ENCODE measurements around the gene CTNNA3. TPM values are rescaled to one million over a fixed set of nuclear protein-coding genes. Genes with fewer than 3 reads are reported as not detected.

CTNNA3 gene
- total and polyA plus RNA-seq, 4 donors = 0.16 to 2.4 (median 1.4) TPM

- no peak overlapping the region for H3K4me3 ChIP-seq (ENCODE audit: low read depth in 1 of 3, low read length in 3 of 3)
- DNase-seq (ENCODE audit: low spot score) = no peak
- H3K27ac ChIP-seq (ENCODE audit: low read depth in 1 of 2, low read length in 2 of 2) = no peak overlapping the region
- H3K9ac ChIP-seq (ENCODE audit: low read depth in 1 of 2, low read length in 2 of 2) = no peak overlapping the region
- no peaks in the 10 kb centered on the region for H3K9me3 ChIP-seq (ENCODE audit: control insufficient read depth in 4 of 4, low read length in 3 of 4)
- WGBS = 65% methylated on average over 10 of the region's 10 CpGs
- no peaks in the 10 kb centered on the region for H3K27me3 ChIP-seq (ENCODE audit: control insufficient read depth in 4 of 4, insufficient read depth in 4 of 4, low read length in 3 of 4)
- H3K36me3 ChIP-seq (ENCODE audit: control insufficient read depth in 4 of 4, insufficient read depth in 3 of 4, low read depth in 1 of 4, low read length in 3 of 4) = no peaks in the 10 kb centered on the region
- TF ChIP-seq CTCF (IDR thresholded peaks at IDR 0.05; ENCODE audit: low read depth, low read length, missing input control) (no peak), RXRA (IDR thresholded peaks at IDR 0.05) (no peak)
- H3K4me1 ChIP-seq (ENCODE audit: control insufficient read depth in 4 of 4, insufficient read depth in 4 of 4, low read length in 3 of 4) = no peaks in the 10 kb centered on the region
These were observed 83.1 kb downstream of the CTNNA3 start for GRCh38 chr10:67612577-67613537.

GRCh38 chr10:67612176-67612575, 83.8 kb downstream of the CTNNA3 start:
- no peak overlapping the region for H3K9ac ChIP-seq (ENCODE audit: low read depth in 1 of 2, low read length in 2 of 2)
- no peak overlapping the region for H3K27ac ChIP-seq (ENCODE audit: low read depth in 1 of 2, low read length in 2 of 2)
- TF ChIP-seq NR2F2 (IDR thresholded peaks at IDR 0.05) = no peak
- no peak for TF ChIP-seq SP1 (IDR thresholded peaks at IDR 0.05)
- TF ChIP-seq YY1 (IDR thresholded peaks at IDR 0.05) = no peak
- no peak for TF ChIP-seq MAX (IDR thresholded peaks at IDR 0.05)
- TF ChIP-seq TAF1 (conservative IDR thresholded peaks at IDR 0.05) = no peak
- no peak for TF ChIP-seq HNF4G (IDR thresholded peaks at IDR 0.05)
- no peak for TF ChIP-seq CTCF (IDR thresholded peaks at IDR 0.05; ENCODE audit: low read depth, low read length, missing input control)
- TF ChIP-seq ATF3 (IDR thresholded peaks at IDR 0.05) = no peak
- no peak for TF ChIP-seq RXRA (IDR thresholded peaks at IDR 0.05)
- no peak for TF ChIP-seq HNF4A (conservative IDR thresholded peaks at IDR 0.05)
- TF ChIP-seq REST (IDR thresholded peaks at IDR 0.05) = no peak
- no peak for TF ChIP-seq FOXA2 (IDR thresholded peaks at IDR 0.05)
- no peaks in the 10 kb centered on the region for H3K36me3 ChIP-seq (ENCODE audit: control insufficient read depth in 4 of 4, insufficient read depth in 3 of 4, low read depth in 1 of 4, low read length in 3 of 4)
- no peaks in the 10 kb centered on the region for H3K9me3 ChIP-seq (ENCODE audit: control insufficient read depth in 4 of 4, low read length in 3 of 4)
- no peak overlapping the region for H3K4me3 ChIP-seq (ENCODE audit: low read depth in 1 of 3, low read length in 3 of 3)
- no peaks in the 10 kb centered on the region for H3K27me3 ChIP-seq (ENCODE audit: control insufficient read depth in 4 of 4, insufficient read depth in 4 of 4, low read length in 3 of 4)
- H3K4me1 ChIP-seq (ENCODE audit: control insufficient read depth in 4 of 4, insufficient read depth in 4 of 4, low read length in 3 of 4) = peaks cover 0 to 2% (median 0%) of the 10 kb centered on the region in 4 donors
- no peak for DNase-seq (ENCODE audit: low spot score)
